Embryonic facial prominence (tissue), 1 donor: ENCODE data around the gene WEE1.

Source experiments
- DNase-seq: peaks from one replicate; pipeline ENCODE4 v3.0.0-alpha.2; 2016; ENCODE audit errors: extremely low spot score

WEE1 gene

DNA sequence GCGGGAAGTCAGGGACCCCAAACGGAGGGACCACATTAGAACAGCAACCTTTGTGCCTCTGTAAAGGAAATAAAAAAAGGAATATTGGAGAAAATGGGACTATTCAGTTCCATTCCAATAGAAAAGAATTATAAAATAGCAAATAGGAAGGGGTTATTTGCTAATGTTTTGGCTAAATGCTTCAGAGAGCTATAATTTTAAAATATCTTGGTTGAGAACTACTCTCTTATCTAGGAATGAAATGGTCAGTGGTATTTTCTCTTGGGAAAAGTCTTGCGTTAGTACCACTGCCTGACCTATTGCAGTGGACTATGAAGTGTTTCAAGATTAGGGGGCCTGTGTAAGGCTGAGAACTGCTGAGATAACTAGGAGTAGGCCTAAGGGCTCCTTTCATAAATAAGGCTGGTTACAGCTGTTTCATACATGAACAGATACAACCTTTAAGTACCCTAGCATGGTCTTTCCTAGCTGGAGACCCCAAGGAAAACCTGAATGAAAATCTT is 6.9 kb upstream of the WEE1 start:
- DNase-seq, result no peak

GRCh38 chr11:9567401-9567800 is 6.1 kb upstream of the WEE1 start:
- DNase-seq, result no peak

- DNase-seq, result no peak
Observed at GRCh38 chr11:9568161-9568853, 5.2 kb upstream of the WEE1 start.

DNA sequence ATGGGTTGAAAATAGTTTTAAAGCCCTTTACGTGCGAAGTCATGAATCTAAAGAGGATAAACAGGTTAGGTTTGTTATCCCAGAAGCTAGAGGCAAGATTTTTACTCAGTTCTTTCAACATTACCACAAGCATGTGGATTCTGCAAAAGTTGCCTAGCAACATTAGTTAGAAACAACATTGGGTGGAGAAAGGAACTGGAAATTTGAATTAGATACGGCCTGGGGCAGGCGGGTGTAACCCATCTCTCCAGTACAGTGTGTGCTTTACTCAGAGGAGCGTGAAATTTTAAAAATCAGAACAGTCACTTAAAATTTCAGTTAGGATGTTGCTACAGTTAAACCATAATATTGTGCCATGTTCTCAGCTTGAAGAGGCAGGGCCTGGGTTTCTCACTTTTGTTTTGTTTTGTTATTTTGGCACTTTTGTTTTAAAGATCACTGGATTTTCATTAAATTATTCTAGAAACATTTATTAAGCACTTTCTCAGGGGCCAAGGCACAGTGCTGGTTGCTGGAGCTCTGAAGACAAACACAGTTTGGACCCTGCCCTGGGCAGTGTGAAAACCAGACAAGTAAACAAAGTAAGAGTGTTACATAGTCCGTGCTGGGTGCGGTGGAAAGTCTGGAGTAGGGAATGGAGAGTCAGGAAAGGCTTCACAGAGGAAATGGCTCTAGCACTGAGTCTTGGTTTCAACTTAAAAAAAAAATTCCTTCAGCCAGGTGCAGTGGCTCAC is 4.4 kb upstream of the WEE1 start:
- peak; percentile 93 for DNase-seq

DNA sequence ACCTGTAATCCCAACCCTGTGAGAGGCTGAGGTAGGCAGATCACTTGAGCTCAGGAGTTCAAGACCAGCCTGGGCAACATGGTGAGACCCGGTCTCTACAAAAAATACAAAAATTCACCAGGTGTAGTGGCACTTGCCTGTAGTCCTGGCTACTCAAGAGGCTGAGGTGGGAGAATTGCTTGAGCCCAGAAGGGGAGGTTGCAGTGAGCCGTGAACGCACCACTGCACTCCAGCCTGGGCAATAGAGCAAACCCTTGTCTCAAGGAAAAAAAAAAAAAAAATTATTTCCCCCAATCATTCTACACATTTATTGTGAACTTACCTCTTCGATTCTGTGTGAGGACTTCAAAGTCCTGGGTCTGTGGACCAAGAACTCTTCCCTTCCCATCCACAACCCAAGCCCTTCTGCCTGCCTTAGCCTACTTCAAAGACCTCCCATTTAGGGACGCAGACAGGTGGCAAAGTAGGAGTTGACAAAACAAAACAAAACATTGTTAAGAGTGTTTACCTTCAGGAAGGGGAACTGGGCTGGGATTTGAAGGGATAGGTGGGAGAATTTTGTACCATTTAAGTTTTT is 3.8 kb upstream of the WEE1 start:
- no peak for DNase-seq

DNA sequence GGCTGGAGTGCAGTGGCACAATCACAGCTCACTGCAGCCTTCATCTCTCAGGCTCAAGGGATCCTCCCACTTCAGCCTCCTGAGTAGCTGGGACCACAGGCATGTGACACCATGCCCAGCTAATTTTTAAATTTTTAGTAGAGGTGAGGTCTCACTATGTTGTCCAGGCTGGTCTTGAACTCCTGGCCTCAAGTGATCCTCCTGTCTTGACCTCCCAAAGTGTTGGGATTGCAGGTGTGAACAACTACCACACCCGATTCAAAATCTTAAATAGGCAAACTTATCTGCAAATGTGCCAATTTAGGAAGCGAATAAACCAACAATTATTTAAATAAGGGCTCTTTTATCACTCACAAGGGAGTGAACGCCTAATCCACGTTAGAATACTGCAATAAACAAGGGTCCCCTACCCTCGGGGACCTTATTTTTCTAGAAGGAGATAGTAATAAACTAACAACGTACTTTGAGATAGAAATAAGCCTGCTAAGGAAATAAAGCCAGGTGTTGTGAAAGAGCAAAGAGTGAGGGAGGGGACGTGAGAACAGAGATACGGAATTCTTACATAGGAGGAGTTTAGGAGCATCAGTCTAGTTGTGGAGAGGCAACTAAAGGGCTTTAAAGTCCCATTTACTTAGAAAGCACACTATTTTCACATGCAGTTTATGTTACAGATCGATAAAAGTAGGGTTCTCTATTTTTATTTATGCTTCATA is 3.0 kb upstream of the WEE1 start:
- DNase-seq, result no peak

- no peak for DNase-seq
Observed at GRCh38 chr11:9571071-9571762, 2.3 kb upstream of the WEE1 start.

DNA sequence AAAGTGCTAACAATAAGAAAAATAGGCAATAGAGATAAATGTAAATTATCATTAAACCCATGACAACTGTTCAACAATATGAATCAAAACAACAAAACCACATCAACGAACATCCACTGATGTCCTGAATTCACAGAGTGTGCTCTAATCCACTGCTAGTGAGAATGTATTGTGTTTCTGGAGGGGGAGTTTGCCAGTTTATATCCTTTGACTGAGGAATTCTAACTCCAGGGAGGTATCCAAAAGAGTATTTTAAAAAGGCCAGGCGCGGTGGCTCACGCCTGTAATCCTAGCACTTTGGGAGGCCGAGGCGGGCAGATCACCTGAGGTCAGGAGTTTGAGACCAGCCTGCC is 1.7 kb upstream of the WEE1 start:
- no peak for DNase-seq

DNA sequence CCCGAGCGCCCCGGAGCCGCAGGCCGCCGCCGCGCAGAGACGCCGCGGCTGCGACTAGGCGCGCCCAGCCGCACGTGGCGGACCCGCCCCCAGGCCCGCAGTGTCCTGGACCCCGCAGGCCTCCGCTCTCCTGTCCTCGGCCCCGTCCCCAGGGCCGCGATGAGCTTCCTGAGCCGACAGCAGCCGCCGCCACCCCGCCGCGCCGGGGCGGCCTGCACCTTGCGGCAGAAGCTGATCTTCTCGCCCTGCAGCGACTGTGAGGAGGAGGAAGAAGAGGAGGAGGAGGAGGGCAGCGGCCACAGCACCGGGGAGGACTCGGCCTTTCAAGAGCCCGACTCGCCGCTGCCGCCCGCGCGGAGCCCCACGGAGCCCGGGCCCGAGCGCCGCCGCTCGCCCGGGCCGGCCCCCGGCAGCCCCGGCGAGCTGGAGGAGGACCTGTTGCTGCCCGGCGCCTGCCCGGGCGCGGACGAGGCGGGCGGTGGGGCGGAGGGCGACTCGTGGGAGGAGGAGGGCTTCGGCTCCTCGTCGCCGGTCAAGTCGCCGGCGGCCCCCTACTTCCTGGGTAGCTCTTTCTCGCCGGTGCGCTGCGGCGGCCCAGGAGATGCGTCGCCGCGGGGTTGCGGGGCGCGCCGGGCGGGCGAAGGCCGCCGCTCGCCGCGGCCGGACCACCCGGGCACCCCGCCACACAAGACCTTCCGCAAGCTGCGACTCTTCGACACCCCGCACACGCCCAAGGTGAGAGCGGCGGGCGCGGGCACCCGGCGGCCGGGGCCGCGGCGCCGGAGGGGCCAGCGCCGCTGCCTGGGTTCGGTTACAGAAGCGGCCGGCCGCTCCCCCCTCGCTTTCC is 528 bp downstream of the WEE1 start:
- no peak for DNase-seq

DNA sequence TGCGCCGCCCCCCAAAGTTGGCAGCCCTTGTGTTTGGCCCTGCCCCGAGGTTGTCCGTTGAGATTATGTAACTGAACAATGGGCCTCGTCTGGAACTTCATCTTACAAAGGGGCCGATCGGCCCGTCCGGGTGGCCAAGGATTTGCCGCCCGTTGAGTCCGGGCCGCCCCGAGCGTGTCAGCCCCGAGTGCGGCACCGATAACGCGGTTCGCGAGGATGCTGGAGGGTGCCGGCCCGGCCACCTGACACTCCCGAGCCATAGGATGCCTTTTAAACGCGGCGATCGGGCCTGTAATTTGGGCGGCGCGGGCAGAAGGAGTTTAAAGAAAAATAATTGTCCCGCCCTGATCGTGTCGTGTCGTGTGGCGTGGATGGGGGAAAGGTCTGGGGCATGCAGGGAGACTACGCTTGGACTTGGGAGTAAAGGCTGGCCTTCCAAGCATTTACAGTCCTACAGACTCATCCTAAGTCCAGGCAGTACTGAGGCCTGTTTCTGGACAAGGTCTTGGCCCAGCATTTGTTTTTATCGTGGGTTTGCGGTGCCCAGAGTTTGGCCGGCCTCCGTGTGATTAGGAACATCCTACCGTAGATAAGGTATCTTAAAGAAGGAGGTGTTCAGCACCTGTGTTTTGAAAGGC is 1.3 kb downstream of the WEE1 start:
- DNase-seq, result no peak

GRCh38 chr11:9575260-9576240 is 2.1 kb downstream of the WEE1 start:
- peak; percentile 80 for DNase-seq

GRCh38 chr11:9576701-9577381 is 3.4 kb downstream of the WEE1 start:
- no peak for DNase-seq

GRCh38 chr11:9577556-9577955 is 4.1 kb downstream of the WEE1 start:
- no peak for DNase-seq

DNA sequence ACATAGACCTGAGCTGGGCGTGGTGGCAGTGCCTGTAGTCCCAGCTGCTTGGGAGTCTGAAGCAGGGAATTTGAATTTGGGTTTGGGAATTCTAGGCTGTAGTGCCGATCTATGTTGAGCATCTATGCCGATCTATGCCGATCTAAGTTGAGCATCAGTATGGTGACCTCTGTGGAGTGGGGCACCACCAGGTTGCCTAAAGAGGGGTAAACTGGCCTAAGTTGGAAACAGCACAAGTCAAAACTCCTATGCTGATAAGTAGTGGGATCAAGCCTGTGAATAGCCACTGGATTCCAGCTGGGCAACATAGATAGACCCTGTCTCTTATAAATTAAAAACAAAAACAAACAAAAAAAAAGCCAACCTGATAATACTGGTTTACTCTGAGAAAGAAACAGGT is 7.4 kb downstream of the WEE1 start:
- DNase-seq, result no peak

GRCh38 chr11:9581556-9582161 is 8.2 kb downstream of the WEE1 start:
- DNase-seq, result no peak

GRCh38 chr11:9590717-9591116 is 17.2 kb downstream of the WEE1 start:
- DNase-seq, result no peak

- no peak for DNase-seq
Observed at GRCh38 chr11:9594267-9595046, 21.0 kb downstream of the WEE1 start.
